HG03571 (cell line): ENCODE results near the gene DUSP5.
A peak's percentile ranks its signal among the peaks of the same experiment; 100 is the strongest.

Experiments
- ATAC-seq: cut with Tn5 transposase; IDR thresholded peaks from one replicate; pipeline ENCODE4 v1.9.1; 2021; ENCODE audit not compliant: unreplicated experiment

The DUSP5 gene

DNA sequence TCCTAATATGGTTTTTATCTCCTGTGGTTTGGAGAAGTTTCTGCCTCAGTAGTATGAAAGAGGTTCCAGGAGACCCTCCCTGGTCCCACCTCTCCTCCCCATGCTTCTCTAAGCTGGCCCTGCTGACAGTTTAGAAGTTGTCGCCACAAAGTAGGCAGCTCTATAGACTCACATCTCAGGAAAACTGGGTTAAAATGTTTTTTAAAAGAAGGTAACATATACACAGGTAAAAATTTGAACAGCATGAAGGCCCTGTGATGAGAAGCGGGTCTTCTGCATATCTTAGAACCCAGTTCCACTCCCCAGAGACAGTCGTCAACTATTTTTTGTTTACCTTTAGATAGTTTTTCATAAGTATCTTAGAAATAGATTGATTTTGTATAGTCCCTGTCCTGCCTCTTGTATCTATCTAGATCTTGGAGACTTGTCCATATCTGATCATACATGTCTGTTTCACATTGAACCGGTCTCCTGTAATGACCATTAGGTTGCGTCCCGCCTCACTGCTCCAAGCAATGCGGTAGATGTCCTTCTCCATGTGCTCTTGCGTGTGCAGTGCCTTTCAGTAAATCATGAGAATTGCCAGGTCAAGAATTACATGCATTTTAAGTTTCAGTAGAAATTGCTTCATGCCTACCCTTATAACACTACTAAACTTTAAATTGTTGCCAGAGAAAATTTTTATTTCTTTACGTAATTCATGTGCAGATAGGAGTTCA lies 2.2 kb downstream of the DUSP5 start:
- no peak for ATAC-seq

DNA sequence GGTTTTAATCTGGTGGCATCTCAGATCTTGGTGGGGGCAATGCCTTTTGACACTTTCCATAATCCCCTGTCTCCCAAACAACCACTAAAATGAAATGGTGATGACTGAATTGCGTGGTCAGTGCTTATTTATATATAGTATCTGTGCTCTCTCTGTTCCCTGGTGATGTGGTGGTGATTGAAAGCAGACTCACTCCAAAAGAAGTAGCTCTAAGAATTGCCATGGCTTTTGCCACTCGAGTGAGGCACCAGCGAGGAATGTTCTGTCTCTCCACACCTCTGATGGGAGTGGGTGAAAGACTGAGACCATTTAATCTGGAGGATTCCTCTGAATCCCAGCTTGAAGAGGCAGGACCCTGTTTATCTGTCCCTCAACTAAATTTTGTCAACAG lies 2.8 kb downstream of the DUSP5 start:
- ATAC-seq = no peak

DNA sequence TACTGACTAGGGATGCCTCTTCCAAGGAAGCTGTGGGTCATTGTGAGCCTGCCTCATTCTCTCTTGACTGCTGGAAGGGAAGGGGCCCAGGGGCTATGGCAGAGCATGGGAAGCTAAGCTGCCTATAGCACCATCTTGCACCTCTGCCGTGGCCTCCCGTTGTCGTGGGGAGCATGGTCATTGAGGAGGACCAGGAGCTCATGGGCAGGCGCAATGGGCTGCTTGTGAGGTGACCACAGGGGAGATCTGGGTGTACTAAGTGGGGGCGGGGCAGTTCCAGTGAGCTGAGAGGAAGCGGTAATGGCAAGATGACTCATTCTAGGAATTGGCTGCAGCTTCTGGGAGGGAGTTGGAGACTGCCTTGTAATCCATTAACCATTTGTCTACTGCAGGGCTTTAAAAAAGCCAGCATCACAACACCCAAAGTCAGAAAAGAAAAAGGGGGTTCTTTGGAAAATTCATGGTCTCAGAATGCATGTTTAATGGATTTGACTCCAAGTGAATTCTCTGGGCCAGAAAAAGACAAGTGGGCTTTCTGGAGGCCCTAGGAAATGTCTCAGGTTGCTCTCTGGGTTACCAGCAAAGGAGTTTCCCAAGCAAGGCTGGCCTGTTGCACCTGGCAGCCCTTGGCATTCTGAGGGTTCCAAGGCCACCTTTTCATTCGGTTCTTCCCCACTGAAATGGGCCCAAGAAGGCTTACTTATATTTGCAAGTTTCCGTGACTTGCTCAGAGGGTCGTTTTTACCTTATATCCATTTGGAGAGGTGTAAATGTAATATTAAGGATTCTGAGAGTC lies 3.6 kb downstream of the DUSP5 start:
- ATAC-seq = peak; percentile 16

DNA sequence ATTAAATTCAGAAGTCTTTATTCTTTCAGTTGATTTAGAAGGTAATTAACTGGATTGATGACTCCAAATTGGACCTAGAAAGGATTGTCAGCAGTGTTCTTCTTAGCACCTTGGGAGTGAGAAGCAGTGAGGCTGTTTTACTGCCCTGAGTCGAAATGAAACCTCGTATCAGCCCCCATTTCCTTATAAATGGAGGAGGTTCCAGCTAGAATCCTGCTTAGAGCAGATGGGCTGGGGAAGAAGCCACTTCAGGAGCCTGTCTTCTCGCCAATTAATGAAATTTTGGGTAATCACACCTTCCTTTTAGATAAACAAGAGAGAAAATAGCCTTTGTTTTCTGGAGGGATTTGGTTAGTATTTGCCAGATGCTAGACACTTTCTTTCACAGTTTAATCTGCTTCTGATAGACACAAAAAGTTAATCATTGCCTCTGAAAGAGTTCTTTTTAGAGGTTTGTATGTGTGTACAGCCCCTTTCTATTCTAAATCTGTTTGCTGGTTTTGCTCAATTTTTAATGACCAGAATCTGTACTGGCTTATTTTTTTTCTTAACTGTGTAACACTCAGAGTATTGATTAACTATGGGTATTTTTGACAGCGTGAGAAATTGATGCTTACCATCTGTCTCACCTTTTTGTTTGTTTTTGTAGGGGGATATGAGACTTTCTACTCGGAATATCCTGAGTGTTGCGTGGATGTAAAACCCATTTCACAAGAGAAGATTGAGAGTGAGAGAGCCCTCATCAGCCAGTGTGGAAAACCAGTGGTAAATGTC lies 4.6 kb downstream of the DUSP5 start:
- ATAC-seq = peak; percentile 16

DNA sequence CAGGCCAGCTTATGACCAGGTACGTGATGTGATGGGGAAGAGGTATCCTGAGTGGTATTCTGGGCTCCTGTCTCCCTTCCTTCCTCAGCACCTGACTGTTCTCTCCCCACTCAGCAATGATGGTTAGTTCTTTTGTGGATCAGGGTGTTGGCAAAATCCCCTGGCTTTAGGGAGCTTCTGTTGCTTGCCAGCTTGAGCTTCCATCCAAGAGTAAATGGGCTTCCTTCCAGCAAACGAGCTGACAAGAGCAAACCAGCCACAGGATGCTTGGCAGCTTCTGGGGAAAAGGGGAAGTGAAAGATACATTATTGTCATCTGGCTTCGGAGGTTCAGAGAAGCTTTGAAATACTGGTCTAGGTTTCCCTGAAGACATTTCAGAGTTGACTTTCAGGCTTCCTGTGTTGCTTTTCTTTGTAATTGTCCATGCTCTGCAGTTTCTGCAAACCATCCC lies 5.2 kb downstream of the DUSP5 start:
- ATAC-seq = peak; percentile 37

DNA sequence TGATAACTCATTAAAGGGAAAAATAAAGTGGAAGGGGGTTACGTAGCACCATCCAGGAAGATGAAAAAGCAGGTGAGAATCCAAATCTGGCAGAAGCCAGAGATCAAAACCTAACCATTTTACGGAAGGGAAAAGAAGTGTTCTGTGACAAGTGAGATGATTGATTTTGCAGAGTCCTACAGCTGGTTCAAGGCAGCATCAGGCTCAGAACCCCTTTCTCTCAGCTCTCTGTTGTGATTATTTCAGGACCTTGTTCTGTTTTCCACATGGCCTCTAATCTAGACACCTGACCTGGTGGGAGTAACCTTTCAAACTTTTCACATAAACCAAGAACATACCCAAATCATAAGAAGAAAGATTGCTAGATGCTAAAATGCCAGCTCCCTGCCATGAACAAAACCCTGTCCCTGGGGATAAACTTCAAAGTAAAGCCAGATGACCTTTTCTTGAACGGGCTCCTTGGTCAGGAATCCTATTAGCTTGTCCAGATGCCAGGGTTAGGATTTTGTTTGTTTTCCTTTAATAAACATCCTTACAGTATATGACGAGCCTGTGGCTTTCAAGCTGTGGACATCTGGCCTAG lies 5.9 kb downstream of the DUSP5 start:
- ATAC-seq = no peak

DNA sequence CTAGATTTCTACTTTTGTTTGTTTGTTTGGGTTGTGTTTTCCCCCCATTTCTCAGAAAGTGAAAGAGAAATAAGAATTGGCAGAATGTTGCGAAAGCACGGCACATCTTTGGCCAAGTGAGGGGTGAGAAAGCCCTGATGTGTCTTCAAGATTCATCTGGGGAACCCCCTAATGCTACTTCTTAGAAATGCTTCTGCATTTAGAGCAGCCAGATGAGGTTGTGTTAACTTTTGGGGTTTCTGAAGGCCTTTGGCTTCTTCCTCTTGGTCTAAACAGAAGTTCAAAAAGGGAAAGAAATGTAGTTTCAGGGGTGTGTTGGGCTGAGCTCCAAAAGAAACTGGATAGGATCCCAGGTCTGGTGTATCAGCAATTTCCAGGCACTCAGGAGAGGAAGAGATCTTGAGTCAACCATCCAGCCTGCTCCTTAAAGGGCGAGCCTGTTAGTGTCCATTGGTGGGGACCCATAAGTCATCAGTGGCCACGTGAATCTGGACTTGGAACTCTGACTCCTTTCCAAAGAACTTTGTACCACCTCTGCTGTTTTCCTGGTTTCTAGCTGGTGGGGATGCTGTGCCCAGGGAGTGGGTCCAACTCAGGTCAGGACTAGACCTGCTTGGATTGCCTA lies 6.5 kb downstream of the DUSP5 start:
- peak; percentile 55 for ATAC-seq

DNA sequence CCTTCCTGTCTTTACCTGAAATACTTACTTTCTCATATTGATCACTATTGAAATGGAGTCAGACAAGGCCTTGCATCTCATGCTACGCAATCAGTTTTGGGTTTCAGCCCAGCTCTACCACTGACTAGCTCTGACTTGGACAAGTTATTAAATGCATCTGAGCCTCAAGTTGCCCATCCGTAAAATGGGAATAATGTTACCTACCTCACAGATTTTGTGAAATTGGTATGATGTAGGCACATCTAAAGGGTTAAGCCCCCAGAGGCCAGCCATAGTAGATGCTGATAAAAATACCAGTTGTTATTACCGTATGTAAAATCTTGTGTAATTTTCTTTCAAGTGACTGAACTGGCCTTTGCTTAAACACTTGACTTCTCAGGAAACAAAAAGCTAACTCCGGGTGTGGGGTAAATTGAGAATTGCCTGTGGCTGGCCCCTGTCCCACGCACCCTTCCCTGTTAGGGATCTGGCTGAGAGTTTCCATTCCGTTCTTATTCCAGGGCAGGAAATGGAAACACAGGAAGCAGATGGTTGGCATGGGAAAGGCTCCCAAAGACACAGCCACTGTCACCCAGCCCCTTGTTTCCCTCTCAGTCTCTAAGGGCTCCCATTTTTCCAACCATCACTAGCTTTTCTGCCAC lies 7.5 kb downstream of the DUSP5 start:
- no peak for ATAC-seq

DNA sequence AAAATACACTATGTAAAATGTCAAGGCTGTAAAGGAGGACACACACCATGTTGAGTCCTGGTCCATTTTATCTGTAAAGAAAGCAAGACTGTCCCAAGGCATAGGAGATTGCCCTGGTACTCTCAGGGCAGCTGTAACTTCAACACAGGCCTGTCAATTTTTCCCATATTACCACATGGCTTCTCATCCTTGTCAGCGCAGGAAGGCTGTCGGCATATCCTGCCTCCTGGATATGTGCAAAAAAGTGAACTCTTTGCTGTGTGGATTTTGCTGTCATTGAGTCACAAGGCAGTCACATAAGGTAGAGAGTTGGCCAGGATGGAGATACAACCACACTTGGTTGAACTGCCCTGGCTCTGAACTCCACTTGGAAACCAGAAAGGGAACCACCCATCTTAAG lies 8.7 kb downstream of the DUSP5 start:
- ATAC-seq = no peak

DNA sequence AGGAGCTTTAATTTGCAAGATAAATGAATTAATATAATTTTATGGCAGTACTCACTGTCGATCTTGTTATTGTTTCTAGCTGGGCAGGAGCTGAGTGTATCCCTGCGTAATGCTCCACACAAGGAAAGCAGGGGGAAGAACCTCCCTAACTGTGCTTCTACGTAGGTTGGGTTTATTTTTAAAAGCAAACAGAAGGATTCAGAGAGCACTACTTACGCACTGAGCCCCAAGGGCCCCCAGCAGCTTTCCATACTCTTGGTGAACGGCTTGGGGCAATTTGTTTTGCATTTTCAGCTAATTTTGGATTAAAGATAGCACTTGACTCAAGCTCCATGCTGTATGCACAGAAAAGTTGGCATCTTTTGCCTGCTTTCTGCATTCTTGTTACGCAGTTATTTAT lies 9.6 kb downstream of the DUSP5 start:
- ATAC-seq = no peak

DNA sequence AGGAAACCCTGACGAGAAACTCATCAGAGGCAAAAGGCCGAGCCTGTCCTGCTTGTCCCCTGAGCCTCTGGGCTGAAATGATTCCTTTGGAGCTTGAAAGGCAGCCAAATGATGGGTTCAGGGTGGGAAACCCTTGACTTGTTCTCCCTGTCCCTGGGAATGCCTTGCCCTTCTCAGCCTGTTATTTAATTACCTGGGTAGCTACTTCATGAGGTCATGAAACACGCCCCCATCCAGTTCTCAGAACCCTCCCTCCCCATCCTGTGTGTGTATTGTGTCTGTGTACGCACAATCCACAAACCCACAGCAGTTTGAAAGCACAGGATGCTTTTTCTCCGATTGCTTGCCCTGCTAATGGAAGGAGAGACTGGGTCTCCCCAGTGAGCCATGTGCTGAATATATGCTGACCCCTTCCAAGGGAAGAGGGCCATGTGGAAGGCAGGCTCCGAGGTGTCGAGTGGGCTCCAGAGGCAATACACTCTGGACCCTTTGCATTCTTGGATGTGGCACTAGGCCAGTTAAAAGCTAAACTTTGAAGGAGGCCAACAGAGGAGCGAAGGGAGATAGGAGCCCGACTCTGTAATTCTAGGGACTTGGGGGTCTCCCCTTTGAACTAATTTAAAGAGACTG lies 10.6 kb downstream of the DUSP5 start:
- no peak for ATAC-seq

DNA sequence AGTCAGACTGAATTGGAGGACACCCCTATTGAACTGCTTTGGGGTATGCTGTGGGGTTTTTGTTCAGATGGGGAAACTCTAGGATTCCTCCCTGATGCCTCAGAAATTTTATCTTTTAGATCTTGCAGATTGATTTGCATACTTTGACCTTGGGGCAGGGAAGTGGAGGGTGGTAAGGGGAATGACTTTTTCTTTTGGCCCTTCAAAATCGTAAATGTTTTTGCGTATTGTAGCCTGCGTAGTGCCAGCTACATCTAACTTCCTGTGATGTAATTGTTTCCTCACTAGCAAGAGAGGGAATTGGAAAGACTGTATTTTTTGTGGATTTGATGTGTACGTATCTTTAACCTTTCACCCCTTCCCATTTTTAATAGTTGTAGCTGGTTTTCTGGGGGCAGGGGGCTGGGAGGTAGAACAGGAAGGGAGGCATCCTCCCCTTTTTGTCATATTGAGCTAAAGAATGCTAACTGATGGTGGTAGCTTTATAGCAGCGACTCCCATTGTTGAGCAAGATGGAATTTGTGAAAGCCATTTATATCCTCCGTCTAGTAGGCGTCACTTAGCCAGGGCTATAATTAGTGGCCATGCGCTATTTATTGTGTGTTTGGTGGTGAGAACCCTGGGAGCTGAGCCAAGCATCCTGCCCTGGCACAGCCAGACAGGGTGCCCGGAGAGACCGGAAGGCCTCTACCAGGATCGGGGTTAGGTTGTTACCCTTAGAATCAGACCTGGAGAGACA lies 11.3 kb downstream of the DUSP5 start:
- ATAC-seq = no peak

DNA sequence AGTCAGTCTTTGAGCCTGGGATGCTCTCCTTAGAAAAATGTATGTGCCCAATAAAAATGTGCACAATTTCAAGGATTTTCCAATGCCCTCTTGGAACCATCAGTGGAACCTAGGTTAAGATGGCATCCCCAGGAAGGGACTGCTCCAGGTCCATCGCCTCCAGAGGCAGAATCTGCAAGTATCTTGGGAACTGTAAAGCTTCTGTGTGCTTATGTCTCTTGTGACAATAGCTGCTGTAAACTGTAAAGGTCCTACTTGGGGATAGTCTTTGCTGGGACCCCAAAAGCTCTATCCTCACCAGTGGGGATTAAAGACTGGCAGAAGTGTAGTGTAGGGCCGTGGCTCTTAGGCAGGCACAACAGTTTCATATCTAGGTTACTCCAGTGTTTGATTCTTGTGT lies 11.9 kb downstream of the DUSP5 start:
- ATAC-seq = no peak

DNA sequence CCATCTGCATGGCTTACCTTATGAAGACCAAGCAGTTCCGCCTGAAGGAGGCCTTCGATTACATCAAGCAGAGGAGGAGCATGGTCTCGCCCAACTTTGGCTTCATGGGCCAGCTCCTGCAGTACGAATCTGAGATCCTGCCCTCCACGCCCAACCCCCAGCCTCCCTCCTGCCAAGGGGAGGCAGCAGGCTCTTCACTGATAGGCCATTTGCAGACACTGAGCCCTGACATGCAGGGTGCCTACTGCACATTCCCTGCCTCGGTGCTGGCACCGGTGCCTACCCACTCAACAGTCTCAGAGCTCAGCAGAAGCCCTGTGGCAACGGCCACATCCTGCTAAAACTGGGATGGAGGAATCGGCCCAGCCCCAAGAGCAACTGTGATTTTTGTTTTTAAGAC lies 12.4 kb downstream of the DUSP5 start:
- ATAC-seq = no peak

DNA sequence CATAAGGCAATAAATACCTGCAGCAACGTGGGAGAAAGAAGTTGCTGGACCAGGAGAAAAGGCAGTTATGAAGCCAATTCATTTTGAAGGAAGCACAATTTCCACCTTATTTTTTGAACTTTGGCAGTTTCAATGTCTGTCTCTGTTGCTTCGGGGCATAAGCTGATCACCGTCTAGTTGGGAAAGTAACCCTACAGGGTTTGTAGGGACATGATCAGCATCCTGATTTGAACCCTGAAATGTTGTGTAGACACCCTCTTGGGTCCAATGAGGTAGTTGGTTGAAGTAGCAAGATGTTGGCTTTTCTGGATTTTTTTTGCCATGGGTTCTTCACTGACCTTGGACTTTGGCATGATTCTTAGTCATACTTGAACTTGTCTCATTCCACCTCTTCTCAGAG lies 13.0 kb downstream of the DUSP5 start:
- no peak for ATAC-seq

DNA sequence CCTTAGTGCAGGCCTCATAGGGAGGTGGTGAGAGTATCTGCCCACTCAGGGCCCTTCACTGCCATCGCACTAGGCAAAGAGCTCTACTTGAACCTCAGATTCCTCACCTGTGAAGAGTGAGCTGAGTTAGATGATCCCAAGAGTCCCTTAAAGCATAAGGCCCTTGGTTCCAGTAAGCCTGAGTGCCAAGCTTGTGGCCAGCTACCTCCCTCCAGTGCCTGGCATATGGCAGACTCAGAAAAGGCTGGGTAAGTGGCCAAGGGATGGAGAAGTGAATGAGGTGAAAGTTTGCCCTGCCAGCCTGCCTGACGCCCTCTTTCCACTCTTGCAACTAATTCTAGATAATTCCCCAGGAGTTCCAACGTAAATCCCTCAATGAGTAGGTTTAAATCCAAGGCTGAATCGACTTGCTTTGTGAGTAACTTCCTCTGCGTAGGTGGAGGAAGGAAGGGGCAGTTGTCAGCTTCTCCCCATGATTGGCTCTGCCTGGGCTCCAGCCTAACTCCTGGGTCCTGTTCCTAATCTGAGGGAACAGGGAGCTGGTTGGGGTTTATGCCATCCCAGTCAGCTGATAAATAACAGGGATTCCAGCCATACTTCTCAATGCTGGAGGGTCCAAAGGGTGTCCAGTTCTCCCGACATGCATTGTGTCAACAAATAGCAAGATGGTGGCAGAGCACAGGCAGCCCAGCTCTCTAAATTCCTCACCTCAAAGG lies 14.2 kb downstream of the DUSP5 start:
- no peak for ATAC-seq

DNA sequence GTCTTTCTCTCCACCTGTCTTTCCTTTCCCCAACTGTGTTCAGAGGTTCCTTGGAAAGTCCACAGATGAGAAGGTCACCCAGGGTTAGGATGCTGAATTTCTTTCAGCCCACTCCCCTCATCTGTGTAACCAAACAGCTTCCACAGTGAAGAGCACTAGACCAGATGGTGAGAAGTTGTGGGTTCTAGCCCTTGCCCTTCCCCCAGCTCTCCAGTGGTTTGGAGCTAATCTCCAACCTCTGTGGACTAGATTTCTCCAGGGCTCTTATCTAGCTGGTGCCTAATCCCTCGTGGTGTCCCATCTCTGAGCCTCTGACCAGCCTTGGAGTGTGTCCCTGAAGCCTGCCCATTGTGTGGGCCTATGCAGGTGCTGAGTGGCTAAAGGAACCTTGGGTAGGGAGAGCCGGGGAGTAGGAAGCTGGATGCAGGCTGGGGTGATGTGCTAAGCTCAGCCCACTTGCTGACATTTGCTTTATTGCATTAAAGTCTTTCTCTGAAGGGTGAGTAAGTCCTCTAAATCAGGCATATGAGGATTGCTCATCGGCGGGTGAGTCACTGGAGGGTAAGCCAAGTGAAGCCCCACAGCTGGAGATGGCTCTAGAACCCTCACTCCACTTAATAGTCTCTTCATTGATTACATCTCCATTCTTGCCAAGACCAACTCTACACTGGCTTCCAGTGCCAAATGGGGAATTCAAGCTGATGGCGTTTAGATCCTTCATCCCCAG lies 14.9 kb downstream of the DUSP5 start:
- ATAC-seq = no peak

DNA sequence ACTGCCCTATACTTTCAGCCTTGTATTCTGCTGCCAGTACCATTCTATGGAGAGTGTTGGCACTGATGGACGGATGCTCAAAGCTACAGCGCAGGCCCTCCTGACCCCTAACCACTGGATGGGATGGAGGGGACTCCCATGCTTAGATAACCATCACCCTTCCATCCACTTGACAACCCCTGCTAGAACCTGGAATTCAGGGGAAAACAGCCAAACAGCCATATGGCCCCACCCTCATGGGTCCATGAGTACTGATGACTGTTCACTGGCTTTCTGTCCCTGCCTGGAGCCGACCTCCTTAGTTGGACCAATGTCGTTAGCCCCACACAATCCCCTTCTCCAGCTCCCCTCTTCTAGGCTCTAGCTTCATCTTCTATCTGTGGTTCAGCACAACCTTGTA lies 16.2 kb downstream of the DUSP5 start:
- ATAC-seq = no peak
